Measurements from ENCODE around the gene TMED8. TPM values are rescaled to one million over a fixed set of nuclear protein-coding genes. Genes with fewer than 3 reads are reported as not detected.
"Not testable (repeated sequence)": the region's sequence is repeated elsewhere in the genome, so short reads cannot be mapped to it uniquely, and the experiment has no call there.

TMED8 gene
- total RNA-seq, 1 experiment from 2014 or later = 42.6 TPM

DNA sequence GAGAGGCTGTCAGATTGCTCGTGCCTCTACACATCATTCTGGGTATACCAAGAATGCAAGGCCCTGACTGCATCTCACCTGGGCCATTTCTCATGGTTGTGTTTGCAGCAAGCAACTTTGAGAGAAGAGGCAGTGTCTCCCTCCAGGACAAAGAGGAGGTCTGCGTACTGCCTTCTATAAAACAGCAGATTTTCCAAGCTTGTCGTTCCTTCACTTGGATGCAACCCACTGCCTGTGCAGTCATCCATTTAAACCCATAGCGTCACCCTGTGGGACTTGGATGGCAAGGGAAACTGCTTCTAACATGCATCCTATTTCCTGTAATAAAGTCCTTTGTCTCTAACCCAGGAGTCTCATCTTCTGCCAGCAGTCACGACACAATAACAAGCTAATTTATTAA, 57.5 kb downstream of the TMED8 start:
- Histone ChIP-seq H3K9me2 (ENCODE audit: insufficient read depth) (no peaks in the 10 kb centered on the region), H4K20me1 (ENCODE audit: insufficient read depth) (peaks cover 36% of the 10 kb centered on the region), H3K36me3 (ENCODE audit: low read depth) (no peaks in the 10 kb centered on the region), H3K27me3 (ENCODE audit: insufficient read depth, low read depth) (no peaks in the 10 kb centered on the region), H3K9me3 (ENCODE audit: insufficient read depth, low read depth) (no peaks in the 10 kb centered on the region), H2AFZ (no peak overlapping the region), H3K79me2 (ENCODE audit: low read depth) (peaks cover 58% of the 10 kb centered on the region), H3K4me1 (replicated peaks; ENCODE audit: insufficient read depth) (peaks cover 18% of the 10 kb centered on the region), H3K4me3 (peak overlapping the region; percentile 83), H3K4me2 (peak overlapping the region; percentile 89), H3K27ac (no peak overlapping the region), H3F3A (ENCODE audit: insufficient read depth, low read depth) (peaks cover 4% of the 10 kb centered on the region; the same call in 1 of the 2 replicates)
- TF ChIP-seq, protein P1, sequence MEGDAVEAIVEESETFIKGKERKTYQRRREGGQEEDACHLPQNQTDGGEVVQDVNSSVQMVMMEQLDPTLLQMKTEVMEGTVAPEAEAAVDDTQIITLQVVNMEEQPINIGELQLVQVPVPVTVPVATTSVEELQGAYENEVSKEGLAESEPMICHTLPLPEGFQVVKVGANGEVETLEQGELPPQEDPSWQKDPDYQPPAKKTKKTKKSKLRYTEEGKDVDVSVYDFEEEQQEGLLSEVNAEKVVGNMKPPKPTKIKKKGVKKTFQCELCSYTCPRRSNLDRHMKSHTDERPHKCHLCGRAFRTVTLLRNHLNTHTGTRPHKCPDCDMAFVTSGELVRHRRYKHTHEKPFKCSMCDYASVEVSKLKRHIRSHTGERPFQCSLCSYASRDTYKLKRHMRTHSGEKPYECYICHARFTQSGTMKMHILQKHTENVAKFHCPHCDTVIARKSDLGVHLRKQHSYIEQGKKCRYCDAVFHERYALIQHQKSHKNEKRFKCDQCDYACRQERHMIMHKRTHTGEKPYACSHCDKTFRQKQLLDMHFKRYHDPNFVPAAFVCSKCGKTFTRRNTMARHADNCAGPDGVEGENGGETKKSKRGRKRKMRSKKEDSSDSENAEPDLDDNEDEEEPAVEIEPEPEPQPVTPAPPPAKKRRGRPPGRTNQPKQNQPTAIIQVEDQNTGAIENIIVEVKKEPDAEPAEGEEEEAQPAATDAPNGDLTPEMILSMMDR (conservative IDR thresholded peaks at IDR 0.05) = no peak
- TF ChIP-seq EZH2 (IDR thresholded peaks at IDR 0.05; ENCODE audit: low read depth) = no peak
- ChIA-PET CTCF (interaction anchor here (0.6 kb wide), 2 partner anchors 139 to 162 kb away, joined by 3 to 4 read pairs; no protein-coding TSS in a partner anchor), POLR2A (ENCODE audit: unreplicated experiment) (no interaction called here)
- no peak for DNase-seq
- BruUV-seq (replicated peaks) = TSS peak; percentile 41
- intact Hi-C loops (cut with micrococcal nuclease; ENCODE audit: unreplicated experiment) = loop anchor here (5.0 kb wide), 1 partner anchor 233 kb away; no protein-coding TSS in a partner anchor

DNA sequence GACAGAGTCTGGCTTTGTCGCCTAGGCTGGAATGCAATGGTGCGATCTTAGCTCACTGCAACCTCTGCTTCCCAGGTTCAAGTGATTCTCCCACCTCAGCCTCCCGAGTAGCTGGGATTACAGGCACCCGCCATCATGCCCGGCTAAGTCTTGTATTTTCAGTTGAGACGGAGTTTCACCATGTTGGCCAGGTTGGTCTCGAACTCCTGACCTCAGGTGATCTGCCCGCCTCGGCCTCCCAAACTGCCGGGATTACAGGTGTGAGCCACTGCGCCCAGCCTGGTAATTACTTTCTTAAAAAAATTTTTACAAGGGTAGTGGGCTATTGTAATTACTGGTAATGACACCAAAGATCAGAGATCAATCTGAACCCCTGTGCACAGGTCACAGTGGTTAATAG, 58.1 kb downstream of the TMED8 start:
- BruUV-seq (replicated peaks); H3K36me3 ChIP-seq (ENCODE audit: low read depth); H3F3A ChIP-seq (ENCODE audit: insufficient read depth, low read depth); H3K27me3 ChIP-seq (ENCODE audit: insufficient read depth, low read depth); H3K9me3 ChIP-seq (ENCODE audit: insufficient read depth, low read depth); H3K9me2 ChIP-seq (ENCODE audit: insufficient read depth); H3K4me2 ChIP-seq; H3K4me3 ChIP-seq; DNase-seq; H3K27ac ChIP-seq; H2AFZ ChIP-seq; POLR2A ChIA-PET (ENCODE audit: unreplicated experiment): not testable (repeated sequence)
- Histone ChIP-seq H3K4me1 (replicated peaks; ENCODE audit: insufficient read depth) (peaks cover 18% of the 10 kb centered on the region), H3K79me2 (ENCODE audit: low read depth) (peaks cover 58% of the 10 kb centered on the region), H4K20me1 (ENCODE audit: insufficient read depth) (peaks cover 42% of the 10 kb centered on the region)
- CTCF ChIA-PET = interaction anchor here (0.6 kb wide), 2 partner anchors 54 to 161 kb away, joined by 3 to 5 read pairs; no protein-coding TSS in a partner anchor
- intact Hi-C loops (cut with micrococcal nuclease; ENCODE audit: unreplicated experiment) = loop anchor here (5.0 kb wide), 1 partner anchor 234 kb away; no protein-coding TSS in a partner anchor

DNA sequence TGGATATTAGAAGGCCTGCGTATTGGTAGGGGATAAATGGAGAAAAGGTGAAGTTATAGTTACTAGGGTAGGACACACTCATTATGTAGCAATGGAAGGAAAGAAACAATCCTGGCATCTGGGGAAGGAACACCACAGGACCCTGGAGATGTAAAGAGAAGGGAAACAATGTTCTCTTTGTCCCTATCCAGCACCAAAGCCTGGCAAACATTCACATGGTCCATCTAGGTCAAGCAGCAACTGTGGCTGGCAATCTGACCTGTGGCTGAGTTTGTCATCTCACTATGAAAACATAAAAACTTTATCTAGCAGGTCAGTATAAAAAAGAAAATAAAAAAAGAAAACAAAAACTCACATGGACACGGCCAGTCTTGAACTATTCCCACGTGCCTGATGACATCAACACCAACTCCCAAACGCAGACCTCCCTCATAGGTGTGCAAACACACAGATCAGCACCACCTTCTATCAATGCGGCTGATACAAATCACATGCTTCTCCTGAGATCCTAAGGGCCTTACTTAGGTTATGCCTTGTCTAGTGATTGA, 58.8 kb downstream of the TMED8 start:
- intact Hi-C loops (cut with micrococcal nuclease; ENCODE audit: unreplicated experiment) = loop anchor here (5.0 kb wide), 1 partner anchor 234 kb away; no protein-coding TSS in a partner anchor
- Histone ChIP-seq H3K4me2 (no peak overlapping the region), H3K36me3 (ENCODE audit: low read depth) (no peaks in the 10 kb centered on the region), H2AFZ (no peak overlapping the region), H3F3A (ENCODE audit: insufficient read depth, low read depth) (peaks cover 6% of the 10 kb centered on the region; the same call in 1 of the 2 replicates), H4K20me1 (ENCODE audit: insufficient read depth) (peaks cover 42% of the 10 kb centered on the region), H3K9me3 (ENCODE audit: insufficient read depth, low read depth) (no peaks in the 10 kb centered on the region), H3K9me2 (ENCODE audit: insufficient read depth) (no peaks in the 10 kb centered on the region), H3K27ac (no peak overlapping the region), H3K27me3 (ENCODE audit: insufficient read depth, low read depth) (no peaks in the 10 kb centered on the region), H3K4me1 (replicated peaks; ENCODE audit: insufficient read depth) (peaks cover 18% of the 10 kb centered on the region), H3K79me2 (ENCODE audit: low read depth) (peaks cover 62% of the 10 kb centered on the region), H3K4me3 (no peak overlapping the region)
- BruUV-seq (replicated peaks) = no TSS peak
- CTCF ChIA-PET = no interaction called here
- no peak for DNase-seq
- POLR2A ChIA-PET (ENCODE audit: unreplicated experiment) = no interaction called here
- TF ChIP-seq, protein P1 (conservative IDR thresholded peaks at IDR 0.05) = no peak
- TF ChIP-seq EZH2 (IDR thresholded peaks at IDR 0.05; ENCODE audit: low read depth) = no peak

All from PC-9 (cell line).